GM21528 (cell line): ENCODE results near the gene RGS1.

Experiments used
- ATAC-seq: cut with Tn5 transposase; IDR thresholded peaks from one replicate; pipeline ENCODE4 v1.9.1; 2021; ENCODE audit warnings: mild to moderate bottlenecking, moderate library complexity; ENCODE audit not compliant: unreplicated experiment, low FRiP score

RGS1 gene

GRCh38 chr1:192579010-192579738, 3.6 kb downstream of the RGS1 start:
- ATAC-seq: no peak

GRCh38 chr1:192580351-192580962, 4.9 kb downstream of the RGS1 start:
- peak; percentile 36 for ATAC-seq

GRCh38 chr1:192581131-192581927, 5.8 kb downstream of the RGS1 start:
- peak; percentile 7 for ATAC-seq

- no peak for ATAC-seq
Observed at GRCh38 chr1:192584866-192585265, 9.3 kb downstream of the RGS1 start.

GRCh38 chr1:192587386-192588266, 12.1 kb downstream of the RGS1 start:
- no peak for ATAC-seq

GRCh38 chr1:192588546-192588945, 13.0 kb downstream of the RGS1 start:
- no peak for ATAC-seq

GRCh38 chr1:192589813-192590212, 14.2 kb downstream of the RGS1 start:
- no peak for ATAC-seq

- ATAC-seq: no peak
Observed at GRCh38 chr1:192592517-192592916, 16.9 kb downstream of the RGS1 start.

GRCh38 chr1:192592981-192593708, 17.6 kb downstream of the RGS1 start:
- no peak for ATAC-seq

GRCh38 chr1:192595299-192595698, 19.7 kb downstream of the RGS1 start:
- ATAC-seq: no peak

- no peak for ATAC-seq
Observed at GRCh38 chr1:192598589-192598988, 23.0 kb downstream of the RGS1 start.

GRCh38 chr1:192600275-192600674, 24.7 kb downstream of the RGS1 start:
- ATAC-seq: no peak

- no peak for ATAC-seq
Observed at GRCh38 chr1:192601143-192601542, 25.6 kb downstream of the RGS1 start.

- no peak for ATAC-seq
Observed at GRCh38 chr1:192601567-192601966, 26.0 kb downstream of the RGS1 start.

- no peak for ATAC-seq
Observed at GRCh38 chr1:192602757-192603156, 27.2 kb downstream of the RGS1 start.

GRCh38 chr1:192603218-192603787, 27.7 kb downstream of the RGS1 start:
- ATAC-seq: no peak

GRCh38 chr1:192604979-192605620, 29.5 kb downstream of the RGS1 start:
- peak; percentile 36 for ATAC-seq

- ATAC-seq: no peak
Observed at GRCh38 chr1:192608671-192609070, 33.1 kb downstream of the RGS1 start.
